Coronary artery (tissue), 2 donors: ENCODE measurements around the gene ATP11A.

Source experiments
- DNase-seq: peaks from one replicate; pipeline ENCODE4 v3.0.0-alpha.2; 2017; ENCODE audit warnings: low spot score
- H3K27ac ChIP-seq, 2 donors: fragments of 200-600 bp; sonication (generic); one replicate each; pipeline ENCODE4 v1.5.1; 2016 to 2019
- H3K4me3 ChIP-seq: fragments of 200-600 bp; sonication (generic); 2 replicates; pipeline ENCODE4 v1.5.1; 2016; ENCODE audit warnings: mild to moderate bottlenecking, moderate library complexity
- CTCF ChIP-seq: fragments of 200-600 bp; sonication (generic); IDR thresholded peaks from one replicate; pipeline ENCODE4 v1.5.1; 2019; ENCODE audit warnings: antibody characterized with exemption

Gene ATP11A

GRCh38 chr13:112733661-112734379 lies 44.0 kb downstream of the ATP11A start:
- TF ChIP-seq CTCF: no peak
- Histone ChIP-seq H3K27ac (no peak overlapping the region), H3K4me3 (no peak overlapping the region)
- DNase-seq: no peak

GRCh38 chr13:112734696-112735547 lies 45.1 kb downstream of the ATP11A start:
- TF ChIP-seq CTCF: no peak
- no peak for DNase-seq
- Histone ChIP-seq H3K27ac (no peak overlapping the region), H3K4me3 (no peak overlapping the region)

DNA sequence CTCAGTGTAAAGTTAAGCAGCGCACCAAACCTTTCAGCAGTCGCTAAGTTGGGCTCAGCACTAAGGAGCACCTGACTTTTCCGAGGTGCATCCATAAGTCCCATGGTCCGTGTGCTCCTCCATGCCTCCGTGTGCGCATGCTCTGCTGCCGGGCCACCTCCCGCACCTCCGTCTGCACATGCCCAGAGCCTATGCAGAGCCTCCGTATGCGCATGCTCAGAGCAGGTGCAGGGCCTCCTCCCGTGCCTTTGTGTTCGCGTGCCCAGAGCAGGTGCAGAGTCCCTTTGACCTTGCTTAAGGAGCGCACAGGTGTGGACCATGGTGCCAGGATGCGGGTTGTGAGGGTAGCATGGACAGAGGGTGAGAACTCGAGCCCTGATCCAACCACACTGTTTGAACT lies 46.0 kb downstream of the ATP11A start:
- Histone ChIP-seq H3K27ac (no peak overlapping the region), H3K4me3 (no peak overlapping the region)
- TF ChIP-seq CTCF: no peak
- no peak for DNase-seq

- no peak for DNase-seq
- no peak overlapping the region for H3K27ac ChIP-seq
- no peak for TF ChIP-seq CTCF
Measured at GRCh38 chr13:112737294-112737693, 47.5 kb downstream of the ATP11A start.

GRCh38 chr13:112738606-112739005 lies 48.8 kb downstream of the ATP11A start:
- no peak for DNase-seq
- no peak for TF ChIP-seq CTCF
- Histone ChIP-seq H3K4me3 (no peak overlapping the region), H3K27ac (no peak overlapping the region)

More at GRCh38 chr13:112737294-112737693, 47.5 kb downstream of the ATP11A start:
- no peak overlapping the region for H3K4me3 ChIP-seq

DNA sequence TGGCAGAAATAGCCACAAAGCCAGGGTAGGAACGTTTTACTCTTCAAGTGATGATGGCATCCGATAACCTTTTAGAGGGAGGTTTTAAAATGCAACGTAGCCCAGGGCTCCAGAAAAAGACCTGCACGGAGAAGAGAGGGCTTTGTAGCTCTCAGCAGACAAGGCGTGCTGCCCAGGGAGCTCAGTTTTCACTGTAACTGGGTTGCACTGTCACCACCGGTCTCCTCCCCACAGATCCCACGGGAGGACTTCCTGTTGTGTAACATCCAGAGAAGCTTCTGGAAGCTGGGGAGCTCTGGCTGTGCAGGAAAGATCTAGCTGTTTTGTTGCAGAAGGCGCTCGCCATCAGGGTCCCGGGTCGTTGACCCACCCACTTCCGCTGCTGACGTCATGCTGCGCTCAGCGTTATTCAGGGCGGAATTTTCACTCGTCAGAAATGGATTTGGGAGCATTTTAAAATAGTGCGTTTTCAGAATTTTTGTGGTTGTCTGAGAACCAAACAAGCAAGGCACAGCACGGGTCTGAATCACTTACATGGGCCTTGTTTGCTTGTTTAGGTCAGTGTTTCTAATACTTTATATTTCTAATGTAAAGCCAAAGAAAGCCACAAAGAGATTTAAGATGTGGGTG lies 50.8 kb downstream of the ATP11A start:
- DNase-seq: no peak
- peak overlapping the region in 1 of 2 donors; percentile 84 for H3K27ac ChIP-seq
- H3K4me3 ChIP-seq: peak overlapping the region; percentile 31
- TF ChIP-seq CTCF: no peak
